ENCODE measurements around the gene SLC2A5.

The SLC2A5 gene

GRCh38 chr1:9088807-9089206, 19.4 kb upstream of the SLC2A5 start:
- DNase-seq (ENCODE audit: insufficient read length, low spot score) (no peak), FAIRE-seq (no peak)
- no peak for TF ChIP-seq CTCF (IDR thresholded peaks at IDR 0.05; ENCODE audit: insufficient read depth, missing control alignments)

DNA sequence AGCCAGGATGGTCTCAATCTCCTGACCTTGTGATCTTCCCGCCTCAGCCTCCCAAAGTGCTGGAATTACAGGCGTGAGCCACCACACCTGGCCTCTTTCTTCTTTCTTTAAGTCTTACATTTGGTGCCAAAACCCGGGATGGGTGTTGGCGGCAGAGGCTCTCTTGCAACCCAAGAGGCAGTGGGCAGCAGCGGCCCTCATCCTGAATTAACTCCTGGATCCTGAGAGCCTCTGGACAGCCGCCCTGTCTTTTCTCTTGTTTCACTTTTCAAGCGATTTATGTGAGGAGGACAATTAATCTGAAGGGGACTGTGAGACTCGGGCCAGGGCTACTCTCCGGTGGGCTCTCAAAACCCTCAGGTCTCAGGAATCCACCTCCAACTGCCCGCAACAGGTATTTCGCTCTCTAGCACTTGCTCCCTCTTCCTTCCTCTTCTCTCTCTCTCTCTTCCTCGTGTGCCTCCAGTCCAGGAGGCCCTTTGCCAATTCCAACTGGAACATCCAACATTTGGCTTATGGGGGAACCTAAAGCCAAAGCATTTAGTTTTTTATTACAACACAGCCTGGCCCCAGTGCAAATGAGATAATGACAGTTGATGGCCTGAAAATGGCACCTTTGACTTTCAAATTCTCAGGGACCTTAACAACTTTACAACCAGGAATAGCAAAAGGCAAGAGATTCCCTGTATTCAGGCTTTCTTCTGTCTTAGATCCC, 18.1 kb upstream of the SLC2A5 start:
- no peak for FAIRE-seq
- no peak for DNase-seq (ENCODE audit: insufficient read length, low spot score)
- no peak for TF ChIP-seq CTCF (IDR thresholded peaks at IDR 0.05; ENCODE audit: insufficient read depth, missing control alignments)

GRCh38 chr1:9086796-9087195, 17.4 kb upstream of the SLC2A5 start:
- DNase-seq (ENCODE audit: insufficient read length, low spot score) (no peak), FAIRE-seq (no peak)
- TF ChIP-seq CTCF (IDR thresholded peaks at IDR 0.05; ENCODE audit: insufficient read depth, missing control alignments), result no peak

DNA sequence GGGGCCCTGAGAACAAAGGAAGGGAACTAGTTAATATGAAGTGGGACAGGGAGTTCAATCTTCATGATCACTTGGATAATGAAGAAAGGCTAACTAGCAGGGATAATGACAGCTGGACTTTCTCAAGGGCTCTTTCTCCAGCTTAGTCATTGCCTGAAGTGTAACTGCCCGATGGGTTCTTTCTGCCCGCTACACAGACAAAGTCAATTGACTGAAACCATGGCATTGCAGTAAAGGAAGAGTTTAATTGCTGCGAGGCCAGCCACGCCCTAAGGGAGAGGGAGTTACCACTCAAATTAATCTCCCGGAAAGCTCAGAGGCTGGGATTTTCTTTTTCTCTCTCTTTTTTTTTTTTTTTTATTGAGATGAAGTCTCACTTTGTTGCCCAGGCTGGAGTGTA, 16.6 kb upstream of the SLC2A5 start:
- TF ChIP-seq CTCF (IDR thresholded peaks at IDR 0.05; ENCODE audit: insufficient read depth, missing control alignments), result no peak
- FAIRE-seq, result no peak
- DNase-seq (ENCODE audit: insufficient read length, low spot score), result no peak

DNA sequence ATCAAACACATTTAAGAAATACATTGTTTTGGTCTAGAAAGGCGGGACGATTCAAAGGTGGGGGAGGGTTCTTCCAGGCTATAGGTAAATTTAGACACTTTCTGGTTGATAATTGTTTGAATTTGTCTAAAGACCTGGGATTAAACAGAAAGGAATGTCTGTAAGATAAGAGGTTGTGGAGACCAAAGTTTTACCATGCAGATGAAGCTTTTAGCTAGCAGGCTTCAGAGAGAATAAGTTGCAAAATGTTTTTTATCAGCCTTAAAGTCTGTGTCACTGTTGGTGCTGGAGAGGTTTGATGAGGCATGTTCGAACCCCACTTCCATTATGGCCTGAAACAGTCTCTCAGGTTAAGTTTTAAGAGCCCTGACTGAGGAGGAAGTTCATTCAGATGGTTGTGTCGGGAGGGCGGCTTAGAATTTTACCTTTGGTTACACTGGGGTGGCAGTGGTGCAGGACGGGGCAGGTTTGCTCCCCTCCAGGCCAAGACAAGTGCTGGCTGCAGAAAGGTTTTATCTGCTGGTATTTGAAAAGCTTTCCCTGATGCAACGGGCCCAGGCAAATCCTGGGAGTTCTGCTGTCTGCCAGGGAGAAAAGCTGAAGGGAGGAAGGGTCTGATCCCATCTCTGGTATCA, 16.0 kb upstream of the SLC2A5 start:
- DNase-seq (ENCODE audit: insufficient read length, low spot score) (no peak), FAIRE-seq (no peak)

GRCh38 chr1:9084906-9085305, 15.5 kb upstream of the SLC2A5 start:
- DNase-seq (ENCODE audit: insufficient read length, low spot score), result no peak
- no peak for FAIRE-seq
- TF ChIP-seq CTCF (IDR thresholded peaks at IDR 0.05; ENCODE audit: insufficient read depth, missing control alignments), result no peak

More for the DNA sequence above, 16.0 kb upstream of the SLC2A5 start:
- no peak for TF ChIP-seq CTCF (IDR thresholded peaks at IDR 0.05; ENCODE audit: insufficient read depth, missing control alignments)

DNA sequence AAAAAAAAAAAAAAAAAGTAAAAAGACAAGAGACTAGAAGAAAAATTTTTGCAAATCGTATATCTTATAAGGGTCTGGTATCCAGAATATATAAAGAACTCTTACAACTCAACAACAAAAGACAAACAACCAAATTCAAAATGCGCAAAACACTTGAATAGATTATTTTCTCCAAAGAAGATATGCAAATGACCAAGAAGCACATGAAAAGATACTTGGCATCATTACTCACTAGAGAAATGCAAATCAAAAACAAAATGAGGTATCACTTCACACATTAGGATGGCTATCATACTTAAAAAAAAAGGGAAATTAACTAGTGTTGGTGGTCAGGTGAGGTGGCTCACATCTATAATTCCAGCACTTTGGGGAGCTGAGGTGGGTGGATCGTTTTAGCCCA, 12.0 kb upstream of the SLC2A5 start:
- DNase-seq (ENCODE audit: insufficient read length, low spot score) (no peak), FAIRE-seq (no peak)
- TF ChIP-seq CTCF (IDR thresholded peaks at IDR 0.05; ENCODE audit: insufficient read depth, missing control alignments), result no peak

Measured in D721Med (cell line).